NCI-H1436 treated with DMSO at 0.1 percent for 48 hours (cell line): ENCODE measurements around the gene SH2D7.

ENCODE experiments used
- DNase-seq: peaks from one replicate; lab custom pipeline; 2025; lab: John Stamatoyannopoulos, UW

Gene SH2D7

DNA sequence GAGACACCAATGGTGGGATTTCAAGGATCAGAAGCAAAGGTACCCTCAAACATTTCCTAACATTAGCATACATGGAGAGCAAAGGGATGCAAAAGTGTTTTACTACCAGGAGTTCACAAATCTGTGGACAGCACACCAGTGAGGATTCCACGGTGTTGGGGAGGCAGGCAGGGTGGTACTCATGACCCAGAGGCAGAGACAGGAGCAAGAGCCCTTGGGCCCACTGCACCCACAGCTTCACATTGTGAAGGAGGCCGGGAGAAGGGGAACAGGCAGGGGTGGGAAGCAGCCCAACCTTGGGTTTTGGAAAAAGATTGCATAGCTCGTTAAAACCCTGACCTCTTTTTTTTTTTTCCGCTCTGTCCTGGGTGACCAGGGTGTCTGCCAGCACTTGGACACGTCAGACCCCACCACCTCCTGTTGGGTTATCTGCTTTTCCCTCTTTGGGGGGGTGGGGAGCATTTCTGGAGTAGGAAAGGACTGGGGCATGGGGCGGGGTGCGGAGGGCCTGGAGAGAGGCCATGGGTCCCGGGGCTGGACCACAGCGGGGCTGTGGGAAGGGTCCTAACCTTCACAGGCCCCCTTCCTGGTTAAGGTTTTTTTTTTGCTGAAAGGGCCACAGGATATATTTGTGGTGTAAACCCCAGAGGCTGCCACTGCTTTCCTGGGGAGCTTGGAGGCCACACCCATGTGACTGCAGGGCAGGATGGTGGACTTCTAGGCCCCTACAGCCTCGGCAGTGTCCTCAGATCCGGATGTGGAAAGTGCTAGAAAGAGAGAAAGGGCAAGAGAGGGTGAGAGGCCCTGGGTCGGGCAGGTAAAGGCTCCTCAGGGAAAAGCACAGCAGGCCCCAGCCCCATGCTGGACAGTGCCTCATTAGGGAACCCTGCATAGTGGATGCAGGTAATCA is 12.5 kb downstream of the SH2D7 start:
- no peak for DNase-seq

DNA sequence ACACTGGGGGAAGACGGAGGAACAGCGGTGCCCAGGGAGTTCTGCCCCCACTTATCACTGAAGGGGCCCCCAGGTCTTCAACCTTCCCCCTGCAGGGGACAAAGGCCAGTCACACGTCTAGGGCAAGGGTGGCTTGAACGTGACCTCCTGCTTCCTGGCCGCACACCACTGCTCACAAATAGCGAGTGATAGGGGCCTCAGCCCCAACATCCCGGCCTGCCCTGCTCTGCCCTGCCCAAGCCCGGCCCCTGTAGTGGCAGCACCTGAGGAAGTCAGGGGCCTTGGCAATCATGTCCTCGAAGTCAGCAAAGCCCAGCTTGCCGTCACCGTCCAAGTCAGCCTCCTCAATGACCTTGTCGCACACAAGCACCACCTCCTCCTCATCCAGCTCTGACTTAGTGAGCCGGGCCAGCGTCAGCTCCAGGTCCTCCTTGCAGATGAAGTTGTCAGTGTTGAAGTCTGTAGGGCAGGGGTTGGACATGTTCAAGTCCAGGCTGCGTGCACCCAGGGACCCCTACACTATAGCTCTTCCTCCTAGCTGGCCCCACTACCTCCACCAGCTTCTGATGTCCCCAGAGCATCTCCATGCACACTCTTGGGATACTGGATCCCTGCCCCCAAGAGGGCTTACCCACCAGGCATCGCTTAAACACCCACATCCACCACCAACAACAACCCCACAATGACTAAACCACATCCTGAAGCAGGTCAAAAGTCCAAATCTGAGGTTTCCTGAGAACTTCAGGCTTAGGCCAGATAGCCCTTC is 13.3 kb downstream of the SH2D7 start:
- DNase-seq, result no peak

DNA sequence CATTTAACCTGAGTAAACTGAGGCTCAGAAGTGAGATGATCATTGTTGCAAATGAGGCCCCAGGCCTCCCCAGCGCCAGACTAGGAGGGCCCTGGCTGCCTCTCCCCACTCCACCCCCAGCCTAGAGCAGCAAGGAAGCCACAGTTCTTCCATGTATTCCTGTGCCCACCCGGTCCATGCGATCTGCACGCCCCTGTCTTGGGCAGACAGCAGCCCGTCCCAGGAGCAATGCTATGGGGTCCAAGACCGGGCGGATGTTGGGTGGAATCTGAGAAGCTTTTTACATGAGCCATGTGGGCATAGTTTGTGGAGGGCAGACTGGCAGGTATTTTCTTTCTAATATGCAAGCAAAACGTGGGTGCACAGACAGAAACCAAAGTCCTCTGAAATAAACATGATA is 15.1 kb downstream of the SH2D7 start:
- no peak for DNase-seq

DNA sequence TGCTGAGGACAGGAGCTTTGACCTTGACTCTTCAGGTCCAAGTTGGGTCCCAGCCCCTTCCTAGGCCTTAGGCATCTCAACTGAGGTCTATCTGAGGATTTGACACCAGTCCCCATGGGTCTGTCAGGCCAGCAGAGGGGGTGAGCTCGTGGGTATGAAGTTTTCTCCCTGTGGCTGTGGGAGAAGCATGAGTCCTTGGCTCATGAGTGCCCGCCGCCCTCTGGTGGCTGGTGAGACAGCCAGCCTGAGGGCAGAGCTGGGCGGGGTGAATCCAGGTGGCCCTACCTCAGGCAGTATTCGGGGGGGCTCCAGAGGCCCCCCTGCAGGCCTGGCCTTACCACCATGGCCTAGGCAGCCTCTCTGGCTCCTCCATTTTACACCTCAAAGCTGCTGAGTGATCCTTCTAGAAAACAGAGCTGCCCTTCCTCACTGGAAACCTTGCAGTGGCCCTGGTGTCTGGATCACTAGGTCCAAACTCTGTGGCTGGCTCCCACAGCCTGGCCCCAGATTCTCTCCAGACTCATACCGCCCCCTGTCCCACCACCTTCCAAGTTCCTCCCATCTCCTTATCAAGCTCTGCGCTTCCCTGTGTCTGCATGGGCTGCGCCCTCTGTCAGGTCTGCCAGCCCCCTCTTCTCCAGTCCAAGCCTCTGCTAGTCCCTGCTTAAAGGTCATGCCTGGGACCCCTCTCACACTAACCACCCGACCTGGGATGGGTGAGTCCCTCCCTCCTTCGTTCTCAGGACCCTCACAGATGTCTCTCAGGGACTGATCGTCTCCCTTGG is 16.1 kb downstream of the SH2D7 start:
- DNase-seq, result no peak

DNA sequence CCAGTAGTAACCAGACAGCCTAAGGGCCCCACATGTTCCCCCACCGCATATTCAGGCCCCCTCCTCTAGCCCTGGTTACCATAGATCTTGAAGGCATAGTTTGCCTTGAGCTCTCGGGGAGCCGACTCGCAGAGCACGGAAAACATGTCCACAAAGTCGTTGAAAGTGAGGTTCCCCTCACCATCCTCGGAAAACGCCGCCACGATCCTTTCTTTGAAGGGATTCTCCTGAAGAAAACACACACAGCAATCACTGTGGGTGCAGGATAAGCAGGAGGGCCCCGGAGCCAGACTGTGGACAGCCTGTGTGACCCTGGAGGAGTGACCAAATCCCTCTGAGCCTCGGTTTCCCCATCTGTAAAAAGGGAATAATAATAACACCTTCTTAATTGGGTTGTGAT is 16.8 kb downstream of the SH2D7 start:
- no peak for DNase-seq

DNA sequence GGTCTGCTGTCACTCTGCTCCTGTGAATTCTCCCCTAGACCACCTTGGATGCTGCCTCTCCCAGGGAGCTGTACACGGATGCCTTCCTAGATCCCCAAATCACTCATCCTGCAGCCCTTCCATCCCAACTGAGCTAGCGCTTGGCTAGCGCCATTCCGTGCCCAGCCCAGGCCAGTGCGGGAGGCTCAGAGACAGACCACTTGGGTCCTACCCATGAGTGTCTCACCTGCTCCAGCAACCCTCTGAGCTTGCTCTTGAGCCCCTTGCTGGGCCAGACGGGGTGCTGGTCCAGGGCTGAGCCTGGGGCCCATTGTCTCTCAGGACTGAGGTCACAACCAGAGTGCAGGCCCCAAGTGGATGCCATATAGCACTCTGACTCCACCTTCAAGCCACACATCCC is 17.7 kb downstream of the SH2D7 start:
- DNase-seq, result no peak

DNA sequence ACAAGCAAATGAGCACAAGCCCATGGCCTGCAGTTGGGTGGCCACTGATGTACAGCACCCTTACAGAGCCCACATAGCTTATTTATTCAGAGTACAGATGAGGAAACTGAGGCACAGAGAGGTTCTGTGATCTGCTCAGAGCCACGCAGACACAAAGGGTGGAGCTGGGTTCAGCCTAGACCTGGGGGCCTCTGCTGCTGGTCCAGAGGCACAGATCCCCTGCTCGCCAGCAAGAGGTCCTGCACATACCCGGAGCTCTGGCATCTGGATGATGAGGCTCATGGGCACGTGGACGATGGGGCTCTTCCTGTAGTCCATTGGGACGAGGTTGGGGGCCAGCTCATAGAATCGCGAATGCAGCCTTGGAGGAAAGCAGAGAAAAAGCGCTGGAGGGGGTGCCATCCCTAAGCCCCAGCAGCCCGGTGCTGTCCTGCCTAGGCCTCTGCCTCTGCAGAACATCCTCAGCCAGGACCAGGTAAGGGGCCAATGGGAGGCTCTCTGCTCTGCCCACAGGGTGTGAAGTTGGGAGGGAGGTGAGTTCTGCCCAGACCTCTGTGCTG is 18.6 kb downstream of the SH2D7 start:
- no peak for DNase-seq

DNA sequence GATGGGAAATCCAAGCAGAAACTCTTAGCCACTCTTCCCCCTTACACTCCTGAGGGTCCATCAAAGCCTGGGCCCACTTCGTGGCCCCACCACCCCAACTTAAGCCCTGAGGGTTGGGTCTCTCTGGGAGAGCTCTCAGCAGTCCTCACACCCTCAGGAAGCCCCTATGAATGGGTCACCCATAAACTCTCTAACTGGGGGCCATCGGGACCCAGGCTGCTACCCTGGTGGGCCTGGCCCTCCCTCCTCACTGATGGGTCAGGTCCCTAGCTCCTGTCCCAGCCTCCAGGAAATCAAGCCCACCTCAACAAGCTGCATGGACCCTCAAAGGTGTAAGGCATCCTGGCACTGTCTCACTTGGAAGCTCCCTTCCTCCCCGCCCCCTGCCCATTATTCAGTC is 19.4 kb downstream of the SH2D7 start:
- DNase-seq, result no peak

DNA sequence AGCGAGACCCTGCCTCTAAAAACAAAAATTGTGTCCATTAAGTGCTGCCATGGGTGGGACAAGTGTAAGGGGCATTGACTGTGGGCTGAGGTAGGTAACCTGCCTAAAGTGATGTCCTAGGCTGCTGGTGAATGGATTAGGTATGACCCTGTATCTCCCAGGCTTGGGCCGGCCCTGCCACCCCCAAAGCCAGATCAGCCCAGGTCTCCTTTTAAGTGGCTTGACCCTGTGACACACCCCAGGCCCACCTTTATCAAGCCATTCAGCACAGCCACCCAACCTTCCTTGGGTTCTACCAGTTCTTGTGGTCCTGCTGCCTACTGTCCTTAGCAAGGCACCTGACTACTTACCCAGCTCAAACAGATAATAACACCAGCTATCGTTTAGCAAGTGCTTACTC is 20.2 kb downstream of the SH2D7 start:
- DNase-seq, result no peak

DNA sequence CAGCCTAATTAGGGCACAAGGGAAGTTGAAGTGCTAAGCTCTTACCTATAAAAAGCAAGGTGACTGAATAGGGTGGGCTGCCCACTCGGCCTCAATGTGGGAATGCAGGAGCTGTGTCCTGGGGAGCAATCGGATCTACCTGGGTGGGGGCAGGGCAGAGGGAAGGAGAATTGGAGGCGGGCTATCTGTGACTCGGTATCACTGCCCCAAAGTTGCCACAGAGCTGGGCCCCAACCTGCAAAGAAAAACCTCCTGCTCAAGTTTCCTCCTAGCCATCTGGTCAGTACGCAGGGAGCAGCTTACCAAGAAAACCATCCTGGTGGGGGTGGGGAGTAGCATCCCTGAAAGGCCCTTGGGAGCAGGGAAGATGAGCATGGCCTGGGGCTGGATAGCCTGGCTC is 28.2 kb downstream of the SH2D7 start:
- no peak for DNase-seq

DNA sequence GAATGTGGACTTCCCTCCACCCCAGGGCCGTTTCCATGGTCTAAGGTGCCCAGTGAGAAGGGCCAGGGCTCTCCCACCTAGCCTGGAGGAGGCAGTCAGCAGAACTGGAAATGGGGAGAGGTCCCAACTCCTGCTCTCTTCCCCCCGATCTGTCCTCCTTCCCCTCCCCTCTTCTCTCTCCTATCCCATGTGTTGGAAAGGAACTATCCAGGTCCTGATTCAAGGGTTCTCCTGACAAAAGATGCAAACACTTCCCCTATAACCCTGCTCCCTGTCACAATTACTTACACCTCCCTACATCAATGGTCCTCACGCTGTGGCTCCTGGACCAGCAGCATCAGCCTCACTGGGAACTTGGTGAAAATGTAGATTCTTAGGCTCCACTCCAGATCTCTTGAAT is 32.9 kb downstream of the SH2D7 start:
- no peak for DNase-seq

DNA sequence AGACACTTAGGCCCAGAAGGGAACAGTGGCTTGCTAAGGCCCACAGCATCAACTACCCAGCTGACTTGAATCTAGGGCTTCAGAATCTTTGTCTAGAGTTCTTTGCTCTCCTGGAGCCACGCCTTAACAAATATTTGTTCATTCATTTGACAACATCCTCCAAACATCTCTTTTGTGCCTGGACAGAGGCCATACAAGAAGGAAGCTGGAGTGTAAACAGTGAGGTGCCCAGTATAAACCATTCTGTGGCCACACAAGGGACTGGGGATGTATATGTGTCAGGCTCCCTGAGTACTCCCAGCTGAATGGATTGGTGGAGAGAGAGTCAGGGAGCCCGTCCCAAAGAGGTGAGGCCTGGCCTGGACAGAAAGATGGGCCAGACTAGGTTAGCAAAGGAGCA is 35.5 kb downstream of the SH2D7 start:
- no peak for DNase-seq

DNA sequence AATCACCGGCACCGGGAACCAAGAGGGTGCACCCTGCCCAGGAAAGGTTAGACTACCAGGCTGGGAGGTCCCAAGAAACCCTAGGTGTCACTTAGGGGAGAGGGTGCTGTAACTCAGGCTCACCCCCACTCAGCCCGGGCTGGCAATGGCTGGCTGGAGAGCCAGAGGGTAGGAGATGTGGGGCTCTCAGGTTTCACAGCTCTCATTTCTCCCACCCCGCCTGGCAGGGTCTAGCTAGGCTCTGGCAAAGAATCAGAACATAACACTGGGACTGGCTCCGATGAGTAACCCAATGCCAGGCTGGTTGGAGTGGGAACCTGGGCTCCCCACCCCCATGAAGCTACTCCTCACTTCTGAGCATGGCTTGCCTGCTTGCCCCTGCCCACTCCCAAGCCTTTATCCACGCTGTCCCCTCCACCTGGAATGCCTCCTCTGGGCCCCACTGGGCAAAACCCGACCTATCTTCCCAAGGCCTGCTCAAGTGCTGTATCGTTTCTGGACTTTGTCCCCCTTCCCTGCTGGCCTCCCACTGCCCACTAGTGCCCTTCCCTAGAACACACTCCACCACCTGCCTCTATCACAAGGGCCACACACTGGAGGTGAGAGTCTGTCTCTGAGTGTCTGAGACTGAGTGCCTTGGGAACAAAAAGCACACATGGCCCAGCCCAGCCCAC is 36.9 kb downstream of the SH2D7 start:
- DNase-seq, result no peak

DNA sequence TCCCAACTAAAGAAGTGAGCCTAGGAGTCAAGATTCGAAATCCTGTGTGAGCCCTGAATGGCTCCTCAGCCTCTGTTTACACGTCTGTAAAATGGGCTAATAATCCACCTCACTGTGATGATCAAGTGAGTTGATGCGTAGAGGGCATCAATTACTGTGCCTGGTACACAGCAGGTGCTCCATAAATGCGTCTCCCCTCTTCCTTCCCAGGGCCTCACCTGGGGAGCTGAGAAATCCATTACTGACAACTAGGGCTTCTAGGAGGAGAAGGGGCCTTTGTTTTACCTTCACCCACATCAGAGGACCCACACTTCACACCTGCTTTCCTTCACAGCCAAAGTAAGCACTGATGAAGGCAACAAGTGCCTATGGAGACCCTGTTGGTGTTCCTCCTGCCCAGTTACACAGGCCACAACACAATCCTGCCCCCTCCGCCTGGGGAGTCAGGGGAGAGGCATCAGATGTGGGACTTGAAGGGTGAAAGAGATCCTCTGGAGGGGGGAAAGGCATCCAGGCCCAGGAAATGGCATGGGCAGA is 37.5 kb downstream of the SH2D7 start:
- no peak for DNase-seq

DNA sequence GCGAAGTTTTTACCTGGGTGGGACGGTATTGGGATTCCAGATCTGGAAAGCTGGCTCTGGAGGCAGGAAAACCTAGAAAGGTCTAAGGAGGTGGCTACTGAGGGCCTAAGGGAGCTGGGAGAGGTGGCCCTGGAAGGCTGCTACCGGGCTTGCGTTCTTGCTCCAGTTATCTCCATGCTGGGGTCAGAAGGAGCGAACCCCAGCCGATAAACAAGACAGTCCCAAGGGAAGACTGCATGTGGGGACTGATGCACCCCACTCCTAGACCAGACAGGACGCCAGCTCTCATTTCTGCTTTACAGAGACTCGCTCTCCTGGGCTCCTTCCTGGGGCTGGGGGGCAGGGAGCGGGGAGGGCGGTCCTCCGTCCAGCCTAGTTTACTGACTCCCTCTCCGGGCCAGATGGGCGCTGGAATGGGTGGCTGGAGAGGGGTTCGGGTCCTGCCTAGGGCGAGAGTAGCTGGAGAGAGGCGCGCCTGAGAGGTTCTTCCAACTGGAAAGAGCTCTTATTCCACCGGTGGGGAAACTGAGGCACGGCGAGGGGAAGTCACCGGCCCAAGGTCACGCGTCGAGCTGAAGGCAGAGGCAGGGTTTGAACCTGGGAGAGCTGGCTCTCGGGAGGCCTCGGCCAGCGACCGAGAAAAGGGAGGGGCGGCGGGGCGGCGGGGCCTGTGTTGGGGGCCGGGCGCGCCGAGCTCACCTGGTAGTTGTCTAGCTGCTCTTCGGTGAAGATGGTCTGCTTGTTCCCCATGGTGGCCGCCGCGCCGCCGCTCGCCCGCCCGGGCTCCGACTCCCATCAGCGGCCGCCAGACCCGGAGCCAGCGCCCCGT is 38.3 kb downstream of the SH2D7 start:
- no peak for DNase-seq

DNA sequence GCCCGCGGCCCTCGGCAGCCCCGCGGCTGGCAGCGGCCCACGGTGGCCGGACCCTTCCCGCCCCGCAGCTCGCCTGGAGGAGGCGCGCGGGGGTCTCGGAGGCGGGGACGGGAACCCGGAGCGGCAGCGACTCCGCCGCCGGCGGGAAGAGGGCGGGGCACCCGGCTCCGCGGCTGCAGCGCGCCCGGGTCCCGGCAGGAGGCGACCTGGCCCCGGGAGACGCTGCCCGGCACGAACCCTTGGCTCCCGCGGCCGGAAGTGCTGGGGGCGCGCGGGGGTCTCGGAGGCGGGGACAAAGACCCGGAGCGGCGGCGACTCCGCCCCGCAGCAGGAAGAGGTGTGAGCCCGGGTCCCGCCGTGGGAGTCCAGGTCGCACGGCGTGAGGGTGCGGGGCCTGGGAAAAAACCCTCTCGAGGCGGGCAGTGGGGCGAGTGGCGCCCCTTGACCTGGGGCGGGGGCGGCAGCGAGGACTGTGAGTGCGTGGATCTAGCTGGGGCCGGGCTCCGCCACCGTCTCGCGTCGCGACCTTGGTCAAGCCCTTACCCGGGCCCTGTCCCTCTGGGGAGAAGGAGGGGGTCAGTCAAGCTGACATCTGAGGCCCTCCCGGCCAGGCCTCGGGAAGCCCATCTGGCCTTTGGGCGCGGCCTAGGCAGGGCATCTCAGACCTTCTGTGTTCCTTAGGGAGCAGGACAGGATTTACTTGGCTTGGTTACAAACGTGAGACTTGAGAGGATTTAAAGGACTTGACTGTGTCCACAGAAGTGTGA is 39.1 kb downstream of the SH2D7 start, which contains the start of gene CIB2:
Gene CIB2 (minus strand): TSS at position 151 of the 767 bp plus-strand sequence. CDS start 230 bp downstream, outside the sequence.
- peak; percentile 21 for DNase-seq

DNA sequence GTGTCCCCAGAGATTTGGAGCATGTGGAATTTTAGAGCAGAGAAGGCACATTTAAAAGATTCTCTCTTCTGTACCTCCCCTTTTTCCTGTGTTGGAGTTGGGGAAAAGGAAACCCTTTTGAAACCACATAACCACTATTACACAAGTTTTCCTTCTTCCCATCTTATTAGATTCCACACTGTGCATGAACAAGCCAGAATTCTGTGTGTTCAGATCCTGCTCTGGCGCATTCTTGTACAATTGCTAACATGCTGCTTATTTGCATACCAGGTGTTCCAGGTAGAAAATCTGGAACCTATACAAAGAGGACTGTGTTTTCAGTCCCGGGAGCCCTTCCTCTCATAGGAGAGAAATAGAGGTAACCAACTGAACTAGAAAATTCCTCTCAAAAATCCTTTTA is 41.4 kb downstream of the SH2D7 start:
- no peak for DNase-seq

DNA sequence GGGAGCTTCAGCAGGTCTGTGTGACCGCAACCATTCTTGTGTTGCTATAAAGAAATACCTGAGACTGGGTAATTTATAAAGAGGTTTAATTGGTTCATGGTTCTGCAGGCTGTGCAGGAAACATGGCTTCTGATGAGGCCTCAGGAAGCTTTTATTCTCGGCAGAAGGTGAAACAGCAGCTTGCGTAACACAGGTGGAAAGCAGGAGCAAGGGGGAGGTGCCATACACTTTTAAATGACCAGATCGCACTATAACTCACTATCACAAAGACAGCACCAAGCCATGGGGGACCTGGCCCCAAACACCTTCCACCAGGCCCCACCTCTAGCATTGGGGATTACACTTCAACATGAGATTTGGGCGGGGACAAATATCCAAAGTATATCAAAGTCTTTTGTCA is 47.2 kb downstream of the SH2D7 start:
- no peak for DNase-seq

DNA sequence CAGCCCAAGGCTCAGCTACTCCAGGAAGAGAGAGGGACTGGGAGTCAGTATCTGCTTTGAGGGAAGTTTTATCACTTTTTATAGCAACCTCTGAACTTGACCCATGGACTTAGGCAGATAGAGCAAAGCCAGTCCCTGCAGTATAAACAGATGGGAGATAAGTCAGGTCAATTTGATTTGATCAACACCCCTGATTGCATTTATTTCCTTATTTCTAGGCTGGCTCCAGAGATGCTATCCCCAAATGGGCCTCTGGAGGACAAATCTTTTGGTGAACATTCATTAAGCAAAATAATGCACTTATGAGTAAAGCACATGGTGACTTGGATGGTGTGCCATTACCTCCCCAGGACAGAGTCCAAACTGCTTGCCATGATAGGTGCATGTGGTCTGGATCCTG is 47.9 kb downstream of the SH2D7 start:
- no peak for DNase-seq

DNA sequence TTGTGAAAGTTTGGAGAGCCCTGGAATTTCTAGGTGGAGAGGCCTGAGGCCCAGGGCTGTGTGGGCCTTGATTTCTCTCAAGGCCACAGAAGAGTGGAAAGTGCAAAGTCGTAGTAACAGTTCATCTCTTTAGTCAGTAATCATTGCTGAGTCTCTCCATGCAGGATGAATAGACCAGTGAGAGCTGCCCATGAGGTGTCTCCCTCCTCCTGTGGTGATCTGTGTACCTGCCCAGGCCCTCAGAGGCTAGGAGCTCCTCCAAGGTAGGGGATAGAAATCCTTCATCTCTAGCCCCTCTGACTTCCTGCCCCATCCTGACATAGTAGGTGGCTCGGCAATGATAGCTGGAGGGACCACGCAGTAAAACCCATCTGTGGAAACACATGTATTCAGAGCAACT is 50.0 kb downstream of the SH2D7 start:
- DNase-seq, result no peak
